GM18909 (cell line): ENCODE results near the gene CD22.
"Not testable (repeated sequence)": the region's sequence is repeated elsewhere in the genome, so short reads cannot be mapped to it uniquely, and the experiment has no call there.

Experiments
- ATAC-seq: cut with Tn5 transposase; IDR thresholded peaks from one replicate; pipeline ENCODE4 v1.9.1; 2021; ENCODE audit warnings: mild to moderate bottlenecking; ENCODE audit not compliant: unreplicated experiment, poor library complexity

CD22 gene

GRCh38 chr19:35352448-35353304 is 23.7 kb downstream of the CD22 start:
- no peak for ATAC-seq

DNA sequence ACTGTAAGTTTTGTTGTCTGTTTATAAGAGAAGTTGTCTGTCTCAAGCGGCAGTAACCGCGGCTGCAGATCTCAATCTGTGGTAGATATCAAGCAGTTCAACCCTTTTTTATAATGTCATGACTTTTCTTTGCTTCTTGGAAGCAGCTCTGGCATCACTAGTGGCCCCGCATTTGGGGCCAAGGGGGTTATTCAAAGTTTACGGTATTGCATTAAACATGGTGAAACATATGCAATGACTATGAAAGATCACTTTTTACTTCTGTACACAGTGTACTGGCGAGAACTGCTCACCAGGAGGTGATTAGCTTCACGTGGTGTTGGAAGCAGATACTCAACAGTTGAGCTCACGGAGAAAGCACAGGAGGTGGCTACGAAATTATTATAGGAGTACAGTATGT is 24.6 kb downstream of the CD22 start:
- no peak for ATAC-seq

GRCh38 chr19:35354898-35355297 is 25.9 kb downstream of the CD22 start:
- ATAC-seq, result no peak

- ATAC-seq, result no peak
Measured at GRCh38 chr19:35355791-35356460, 26.9 kb downstream of the CD22 start.

DNA sequence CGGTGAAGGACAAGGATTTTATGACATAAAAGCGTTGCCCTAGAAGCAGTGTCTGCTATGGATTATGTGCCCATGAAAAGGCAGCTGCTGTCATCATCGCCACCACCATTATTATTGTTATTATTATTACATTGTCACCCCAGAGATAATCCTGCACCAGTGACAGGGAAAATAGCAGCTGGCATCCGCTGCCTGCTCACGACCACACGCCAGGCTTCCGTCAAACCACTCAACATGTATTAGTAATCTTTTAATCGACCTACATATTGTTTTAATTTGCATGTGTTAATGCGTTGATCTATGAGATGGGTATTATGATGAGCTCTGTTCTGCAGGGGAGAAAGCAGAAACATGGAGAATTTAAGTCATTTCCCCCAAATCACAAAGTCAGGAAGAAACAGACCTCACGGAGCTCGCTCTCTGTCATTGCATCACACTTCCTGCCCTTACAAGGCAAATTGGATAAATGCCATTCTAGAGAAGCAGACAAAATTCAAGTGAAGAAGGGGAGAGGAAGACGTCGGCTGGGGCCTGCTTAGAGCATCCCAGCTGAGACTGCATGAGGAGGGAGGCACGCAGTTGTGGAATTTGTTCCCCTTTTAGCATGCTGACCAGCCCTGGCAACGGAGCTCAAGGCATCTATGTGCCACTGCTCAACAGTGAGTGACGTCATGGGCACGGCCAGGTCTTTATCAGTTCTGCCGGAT is 29.0 kb downstream of the CD22 start, which contains the start of gene FFAR3:
Gene FFAR3 (plus strand): TSS at position 594 of the 707 bp plus-strand sequence. CDS start 431 bp downstream, outside the sequence.
- ATAC-seq, result no peak

- not testable (repeated sequence) for ATAC-seq
Measured at GRCh38 chr19:35358834-35359233, 29.8 kb downstream of the CD22 start.

DNA sequence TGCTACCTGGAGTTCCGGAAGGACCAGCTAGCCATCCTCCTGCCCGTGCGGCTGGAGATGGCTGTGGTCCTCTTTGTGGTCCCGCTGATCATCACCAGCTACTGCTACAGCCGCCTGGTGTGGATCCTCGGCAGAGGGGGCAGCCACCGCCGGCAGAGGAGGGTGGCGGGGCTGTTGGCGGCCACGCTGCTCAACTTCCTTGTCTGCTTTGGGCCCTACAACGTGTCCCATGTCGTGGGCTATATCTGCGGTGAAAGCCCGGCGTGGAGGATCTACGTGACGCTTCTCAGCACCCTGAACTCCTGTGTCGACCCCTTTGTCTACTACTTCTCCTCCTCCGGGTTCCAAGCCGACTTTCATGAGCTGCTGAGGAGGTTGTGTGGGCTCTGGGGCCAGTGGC is 30.4 kb downstream of the CD22 start:
- not testable (repeated sequence) for ATAC-seq

GRCh38 chr19:35360081-35360480 is 31.1 kb downstream of the CD22 start:
- ATAC-seq, result not testable (repeated sequence)

DNA sequence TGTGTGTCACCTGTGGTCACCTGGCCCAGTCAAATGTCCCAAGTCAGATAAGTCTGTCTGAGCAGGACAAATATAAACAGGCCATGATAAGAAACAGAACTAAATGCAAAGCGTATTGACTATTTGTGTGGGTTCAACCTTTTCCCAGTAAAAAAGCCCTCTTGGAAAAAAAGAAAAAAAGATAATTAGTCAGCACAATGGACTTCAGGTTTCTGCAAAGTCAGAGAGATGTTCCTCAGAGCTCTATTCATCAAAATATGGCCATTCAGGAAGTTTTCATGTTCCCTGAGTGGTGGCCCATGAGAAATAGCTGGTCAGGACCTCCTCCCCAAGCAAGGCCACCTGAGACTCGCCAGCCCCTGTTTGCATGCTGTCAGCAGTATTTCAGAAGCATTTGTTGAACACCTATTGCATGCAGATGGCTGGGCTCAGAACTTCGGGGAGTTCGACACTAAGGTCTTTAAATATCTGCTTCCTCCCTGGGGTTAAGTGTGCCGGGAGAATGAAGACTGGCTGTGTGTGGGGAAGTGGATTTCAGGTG is 32.0 kb downstream of the CD22 start:
- no peak for ATAC-seq

- ATAC-seq, result no peak
Measured at GRCh38 chr19:35362261-35363000, 33.4 kb downstream of the CD22 start.

DNA sequence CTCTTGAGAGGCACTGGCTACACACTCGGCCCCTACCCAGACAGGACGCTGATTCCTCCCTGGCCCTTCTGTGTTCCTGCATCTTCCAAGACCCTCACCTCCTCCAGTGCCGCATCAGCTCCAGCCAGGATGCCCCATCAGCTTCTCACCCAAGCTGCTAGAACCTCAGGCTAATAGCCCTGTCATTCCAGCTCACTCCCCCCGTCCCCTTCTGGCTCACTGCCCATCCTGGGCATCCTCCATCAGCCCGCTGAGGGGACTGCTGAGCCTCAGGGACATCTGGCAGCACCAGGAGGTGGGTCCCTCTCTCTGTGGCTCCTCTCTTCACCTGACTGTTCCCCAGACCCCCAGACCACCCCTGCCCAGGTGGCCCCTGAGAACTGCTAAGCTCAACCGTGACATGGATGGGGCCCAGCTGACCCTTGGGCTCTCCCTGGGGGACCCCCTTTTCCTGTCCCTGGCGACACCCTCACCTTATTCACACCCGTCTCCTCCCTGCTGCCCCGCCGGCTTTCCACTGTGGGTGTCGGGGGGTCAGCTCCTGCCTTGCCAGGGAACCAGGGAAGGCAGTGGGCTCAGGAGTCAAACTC is 34.1 kb downstream of the CD22 start:
- no peak for ATAC-seq

GRCh38 chr19:35363711-35364425 is 34.9 kb downstream of the CD22 start:
- no peak for ATAC-seq

DNA sequence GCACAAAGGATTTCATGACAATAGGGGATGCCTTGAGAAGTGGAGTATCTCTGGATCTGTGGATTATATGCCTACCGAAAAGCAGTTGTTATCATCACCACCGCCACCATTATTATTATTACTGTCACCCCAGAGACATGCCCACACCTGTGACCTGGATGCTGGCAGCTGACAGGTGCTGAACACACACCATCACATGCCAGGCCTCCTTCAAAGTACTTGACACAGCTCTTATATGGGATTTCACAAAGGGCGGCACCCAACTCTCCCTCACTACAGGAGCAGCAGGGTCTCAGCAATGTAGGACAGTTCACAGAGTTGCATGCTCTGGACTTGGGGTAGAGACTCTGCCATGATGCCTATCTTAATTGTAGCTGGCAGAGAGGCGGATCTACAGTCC is 36.3 kb downstream of the CD22 start:
- ATAC-seq, result no peak

DNA sequence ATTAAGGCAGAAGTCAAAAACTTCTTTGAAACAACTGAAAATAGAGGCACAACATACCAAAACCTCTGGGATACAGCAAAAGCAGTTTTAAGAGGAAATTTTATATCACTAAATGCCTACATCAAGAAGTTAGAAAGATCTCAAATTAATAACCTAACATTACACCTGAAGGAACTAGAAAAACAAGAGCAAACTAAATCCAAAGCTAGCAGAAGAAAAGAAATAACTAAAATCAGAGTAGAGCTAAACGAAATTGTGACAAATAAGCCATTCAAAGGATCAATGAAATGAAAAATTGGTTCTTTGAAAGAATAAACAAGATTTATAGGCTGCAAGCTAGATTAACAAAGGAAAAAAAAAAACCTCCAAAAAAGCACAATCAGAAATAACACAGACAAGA is 39.4 kb downstream of the CD22 start:
- no peak for ATAC-seq

DNA sequence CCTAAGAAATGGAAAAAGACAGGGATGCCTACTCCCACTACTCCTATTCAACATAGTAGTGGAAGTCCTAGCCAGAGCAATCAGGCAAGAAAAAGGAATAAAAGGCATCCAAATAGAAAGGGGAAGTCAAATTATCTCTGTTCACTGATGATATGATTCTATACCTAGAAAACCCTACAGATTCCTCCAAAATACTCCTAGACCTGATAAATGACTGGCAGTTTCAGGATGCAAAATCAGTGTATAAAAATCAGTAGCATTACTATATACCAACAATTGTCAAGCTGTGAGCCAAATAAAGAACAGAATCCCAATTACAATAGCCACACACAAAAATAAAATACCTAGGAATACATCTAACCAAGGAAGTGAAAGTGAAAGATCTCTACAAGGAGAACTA is 40.5 kb downstream of the CD22 start:
- no peak for ATAC-seq

DNA sequence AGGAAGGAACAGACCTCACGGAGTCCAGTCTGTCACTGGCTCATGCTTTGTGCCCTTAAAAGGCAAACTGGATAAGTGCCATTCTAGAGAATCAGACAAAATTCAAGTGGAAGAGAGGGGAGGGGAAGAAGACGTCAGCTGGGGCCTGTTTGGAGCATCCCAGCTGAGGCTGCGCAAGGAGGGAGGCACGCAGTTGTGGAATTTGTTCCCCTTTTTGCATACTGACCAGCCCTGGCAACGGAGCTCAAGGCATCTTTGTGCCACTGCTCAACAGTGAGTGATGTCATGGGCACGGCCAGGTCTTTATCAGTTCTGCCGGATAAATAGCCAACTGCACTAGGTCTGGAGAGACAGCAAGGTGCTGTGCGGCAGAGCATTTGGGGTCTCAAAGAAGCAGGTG is 41.7 kb downstream of the CD22 start, which contains the start of gene GPR42:
Gene GPR42 (plus strand): TSS at position 347 of the 400 bp plus-strand sequence. CDS start 292 bp downstream, outside the sequence.
- ATAC-seq, result no peak

- no peak for ATAC-seq
Measured at GRCh38 chr19:35373492-35373891, 44.5 kb downstream of the CD22 start.

- not testable (repeated sequence) for ATAC-seq
Measured at GRCh38 chr19:35374031-35374430, 45.0 kb downstream of the CD22 start.
